Measurements from ENCODE around the gene CHKB. TPM values are rescaled to one million over a fixed set of nuclear protein-coding genes. Genes with fewer than 3 reads are reported as not detected.
A peak's percentile ranks its signal among the peaks of the same experiment; 100 is the strongest.
"Not testable (repeated sequence)": the region's sequence is repeated elsewhere in the genome, so short reads cannot be mapped to it uniquely, and the experiment has no call there.

Gene CHKB
- total and polyA plus RNA-seq, 12 donors, result 27.1 to 251 (median 39.9) TPM

GRCh38 chr22:50544746-50545253 lies 37.8 kb downstream of the CHKB start:
- ATAC-seq, result no peak
- peak overlapping the region in 4 of 10 donors; percentile 37 to 47 (median 42) for H3K4me3 ChIP-seq

DNA sequence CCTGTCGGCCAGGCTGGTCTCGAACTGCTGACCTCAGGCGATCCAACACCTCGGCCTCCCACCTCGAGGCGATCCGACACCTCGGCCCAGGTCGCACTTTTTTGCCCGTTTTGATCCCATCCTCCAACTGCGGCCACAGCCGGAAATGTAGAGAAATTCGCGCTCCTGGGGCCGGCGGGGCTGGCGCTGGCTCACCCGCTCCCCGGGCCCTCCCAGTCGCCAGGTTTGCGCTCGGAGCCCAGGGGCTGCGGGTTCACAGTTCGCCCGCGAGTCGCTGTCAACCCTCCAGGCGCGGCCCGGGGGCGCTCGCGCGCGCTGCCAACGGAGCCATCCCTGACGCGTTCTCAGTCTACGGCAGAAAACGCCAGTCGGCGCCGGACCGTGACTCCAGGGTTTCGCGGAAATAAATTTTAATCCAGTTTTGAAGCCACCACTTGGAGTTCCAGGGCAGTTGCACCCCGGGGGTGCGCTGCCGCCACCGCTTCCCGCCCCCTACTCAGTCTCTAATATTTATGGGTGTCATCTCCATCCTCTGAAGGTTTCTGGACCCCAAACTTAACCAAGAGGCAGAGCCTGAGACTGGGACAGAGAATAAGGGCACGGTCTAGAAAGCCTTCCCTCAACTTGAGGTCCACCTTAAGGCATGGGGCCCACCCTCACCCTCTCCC lies 38.4 kb downstream of the CHKB start:
- Histone ChIP-seq H3K9me3 (no peaks in the 10 kb centered on the region), H3K4me1 (peaks cover 0 to 84% (median 26%) of the 10 kb centered on the region in 9 donors), H3K4me3 (peak overlapping the region in 9 of 10 donors; percentile 1 to 47 (median 39)), H3K36me3 (no peaks in the 10 kb centered on the region), H3K27me3 (peaks cover 0 to 59% (median 37%) of the 10 kb centered on the region in 7 donors), H3K27ac (peak overlapping the region in 5 of 10 donors; percentile 5 to 99 (median 35))
- TF ChIP-seq CTCF (IDR thresholded peaks at IDR 0.05), result peak; percentile 34 to 79 (median 56)
- ATAC-seq (peak; percentile 58 to 72 (median 61)), DNase-seq (peak; percentile 68 to 84)
- intact Hi-C loops (cut with DNase I), result no loop called here
- WGBS, 2 donors, result 6 to 7% methylated on average over 52 of the region's 52 CpGs

More at GRCh38 chr22:50544746-50545253, 37.8 kb downstream of the CHKB start:
- WGBS, 2 donors, result 78 to 85% methylated on average over 5 of the region's 5 CpGs
- DNase-seq, result no peak
- no peak for TF ChIP-seq CTCF (IDR thresholded peaks at IDR 0.05)
- no peaks in the 10 kb centered on the region for H3K9me3 ChIP-seq
- peak overlapping the region in 4 of 10 donors; percentile 5 to 99 (median 38) for H3K27ac ChIP-seq
- peaks cover 0 to 86% (median 25%) of the 10 kb centered on the region in 9 donors for H3K4me1 ChIP-seq
- H3K36me3 ChIP-seq, result no peaks in the 10 kb centered on the region
- H3K27me3 ChIP-seq, result peaks cover 0 to 65% (median 43%) of the 10 kb centered on the region in 7 donors
- intact Hi-C loops (cut with DNase I), result no loop called here

DNA sequence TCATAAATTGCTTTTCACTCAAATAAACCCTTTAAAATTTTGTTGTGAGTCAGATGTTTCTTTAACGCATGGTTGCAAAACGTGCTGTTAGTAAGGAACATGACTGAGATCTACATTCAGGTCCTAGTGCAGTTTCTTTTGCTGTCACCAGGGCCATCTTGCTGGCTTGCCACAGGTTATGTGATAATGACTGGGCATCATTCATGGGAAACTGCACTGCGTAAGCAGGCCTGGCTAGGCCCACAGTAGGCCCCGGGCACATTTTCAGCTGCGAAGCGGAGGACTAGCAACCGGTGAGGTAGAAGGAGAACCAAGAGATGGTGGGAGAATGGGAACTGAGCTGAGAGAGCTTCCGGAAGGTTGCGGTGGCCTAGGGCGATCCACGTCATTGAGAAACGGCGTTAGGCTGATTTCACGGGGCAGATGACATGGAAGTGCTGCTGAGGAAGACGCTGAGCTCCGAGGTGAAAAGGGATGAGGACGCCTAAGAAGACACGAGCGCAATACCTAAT lies 40.2 kb downstream of the CHKB start:
- peak in 1 of 9 donors; percentile 30 for TF ChIP-seq CTCF (IDR thresholded peaks at IDR 0.05)
- no peaks in the 10 kb centered on the region for H3K9me3 ChIP-seq
- peaks cover 0 to 90% (median 19%) of the 10 kb centered on the region in 9 donors for H3K4me1 ChIP-seq
- WGBS, 2 donors, result 92 to 96% methylated on average over 19 of the region's 19 CpGs
- peak in 1 of 8 donors; percentile 23 for ATAC-seq
- no peak for DNase-seq
- peak overlapping the region in 5 of 10 donors; percentile 11 to 99 (median 96) for H3K27ac ChIP-seq
- peaks cover 0 to 46% (median 23%) of the 10 kb centered on the region in 7 donors for H3K27me3 ChIP-seq
- H3K4me3 ChIP-seq, result peak overlapping the region in 1 of 10 donors; percentile 34
- intact Hi-C loops (cut with DNase I), result no loop called here
- H3K36me3 ChIP-seq, result no peaks in the 10 kb centered on the region

- DNase-seq; intact Hi-C loops (cut with DNase I): not testable (repeated sequence)
- peaks cover 0 to 40% (median 14%) of the 10 kb centered on the region in 7 donors for H3K27me3 ChIP-seq
Measured at GRCh38 chr22:50541667-50542026, 41.0 kb downstream of the CHKB start.

More at GRCh38 chr22:50541667-50542026, 41.0 kb downstream of the CHKB start:
- H3K4me3 ChIP-seq, result peak overlapping the region in 1 of 10 donors; percentile 34
- 79 to 91% methylated on average over 5 of the region's 5 CpGs for WGBS, 2 donors
- ATAC-seq, result peak in 1 of 8 donors; percentile 27
- not testable (repeated sequence) for H3K36me3 ChIP-seq, H3K9me3 ChIP-seq
- peaks cover 0 to 98% (median 19%) of the 10 kb centered on the region in 9 donors for H3K4me1 ChIP-seq
- H3K27ac ChIP-seq, result peak overlapping the region in 6 of 10 donors; percentile 17 to 99 (median 73)
